ENCODE results near the gene PTGER3. TPM values are rescaled to one million over a fixed set of nuclear protein-coding genes. Genes with fewer than 3 reads are reported as not detected.

The PTGER3 gene
- total RNA-seq, 1 donor = 0.86 TPM

DNA sequence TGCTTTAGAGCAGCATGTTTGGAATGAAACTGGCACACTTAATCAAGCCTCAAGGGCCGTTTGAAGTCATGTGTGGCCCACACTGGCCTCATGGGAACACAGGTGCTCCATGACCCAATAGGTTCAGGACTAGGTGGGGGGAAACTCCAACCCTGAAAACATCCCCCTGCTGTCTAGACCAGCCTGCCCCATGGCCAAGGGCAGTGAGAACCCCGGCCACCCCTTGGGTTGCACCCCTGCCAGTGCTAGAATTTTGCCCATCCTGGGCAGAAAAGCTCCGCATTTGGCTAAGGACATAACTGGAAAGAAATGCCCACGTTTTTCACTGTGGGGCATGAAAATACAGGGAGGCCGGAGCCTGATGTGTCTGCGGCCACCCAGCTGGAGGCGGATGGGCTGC, 6.1 kb upstream of the PTGER3 start:
- TF ChIP-seq, protein P1, sequence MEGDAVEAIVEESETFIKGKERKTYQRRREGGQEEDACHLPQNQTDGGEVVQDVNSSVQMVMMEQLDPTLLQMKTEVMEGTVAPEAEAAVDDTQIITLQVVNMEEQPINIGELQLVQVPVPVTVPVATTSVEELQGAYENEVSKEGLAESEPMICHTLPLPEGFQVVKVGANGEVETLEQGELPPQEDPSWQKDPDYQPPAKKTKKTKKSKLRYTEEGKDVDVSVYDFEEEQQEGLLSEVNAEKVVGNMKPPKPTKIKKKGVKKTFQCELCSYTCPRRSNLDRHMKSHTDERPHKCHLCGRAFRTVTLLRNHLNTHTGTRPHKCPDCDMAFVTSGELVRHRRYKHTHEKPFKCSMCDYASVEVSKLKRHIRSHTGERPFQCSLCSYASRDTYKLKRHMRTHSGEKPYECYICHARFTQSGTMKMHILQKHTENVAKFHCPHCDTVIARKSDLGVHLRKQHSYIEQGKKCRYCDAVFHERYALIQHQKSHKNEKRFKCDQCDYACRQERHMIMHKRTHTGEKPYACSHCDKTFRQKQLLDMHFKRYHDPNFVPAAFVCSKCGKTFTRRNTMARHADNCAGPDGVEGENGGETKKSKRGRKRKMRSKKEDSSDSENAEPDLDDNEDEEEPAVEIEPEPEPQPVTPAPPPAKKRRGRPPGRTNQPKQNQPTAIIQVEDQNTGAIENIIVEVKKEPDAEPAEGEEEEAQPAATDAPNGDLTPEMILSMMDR (IDR thresholded peaks at IDR 0.05; ENCODE audit: insufficient read depth, low read depth, low read length) = no peak
- H3K4me3 ChIP-seq (ENCODE audit: low read depth, low read length) = no peak overlapping the region
- no peak for DNase-seq (ENCODE audit: low read depth)

DNA sequence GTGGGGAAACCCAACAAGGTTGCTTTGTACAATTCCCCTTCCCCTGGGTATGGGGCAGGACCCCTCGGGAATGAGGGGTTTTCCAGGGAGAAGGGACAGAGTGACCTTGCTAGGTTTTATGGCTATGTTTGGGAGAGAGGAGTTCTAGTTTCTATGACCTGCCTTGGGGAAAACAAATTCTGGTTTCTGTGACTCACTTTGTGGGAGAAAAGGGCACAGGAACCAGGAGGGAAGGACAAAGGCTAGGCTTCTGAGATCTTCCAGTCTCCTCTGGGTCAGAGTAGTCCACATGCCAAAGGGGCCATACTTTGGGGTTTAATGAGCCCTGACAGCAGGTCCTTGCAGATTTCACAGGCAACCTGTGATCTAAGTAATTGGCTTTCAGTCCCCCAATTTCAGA, 5.5 kb upstream of the PTGER3 start:
- no peak overlapping the region for H3K4me3 ChIP-seq (ENCODE audit: low read depth, low read length)
- TF ChIP-seq, protein P1 (IDR thresholded peaks at IDR 0.05; ENCODE audit: insufficient read depth, low read depth, low read length) = no peak
- no peak for DNase-seq (ENCODE audit: low read depth)

DNA sequence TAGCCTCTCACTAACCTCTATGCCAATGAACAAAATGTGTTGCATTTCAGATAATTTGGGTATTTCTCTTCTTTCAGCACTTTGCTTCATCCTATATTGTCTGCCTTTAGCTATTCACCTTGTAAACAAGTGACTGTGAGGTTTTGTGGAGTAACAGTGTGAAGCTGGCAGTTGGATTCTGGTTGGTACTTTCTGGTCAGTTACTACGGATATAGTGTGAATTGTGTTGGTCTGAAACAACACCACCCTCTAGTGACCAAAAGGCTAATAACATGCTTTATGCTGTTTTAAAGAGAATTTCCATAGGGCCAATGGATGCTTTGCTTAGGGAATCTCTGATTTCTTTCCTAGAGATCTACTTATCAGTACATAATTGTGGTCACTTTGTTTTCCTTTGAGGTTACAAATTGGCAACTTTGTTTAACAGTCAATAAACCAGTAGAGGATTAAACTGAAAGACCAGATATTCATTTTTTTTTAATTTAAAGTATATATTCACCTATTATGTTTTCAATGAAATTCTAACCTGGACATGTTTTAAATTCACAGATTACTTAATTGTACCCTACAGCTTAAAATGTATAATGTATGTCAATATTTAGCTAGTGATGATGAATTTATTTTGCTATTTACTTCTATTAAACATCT, 2.5 kb upstream of the PTGER3 start:
- DNase-seq (ENCODE audit: low read depth) = peak; percentile 75
- no peak overlapping the region for H3K4me3 ChIP-seq (ENCODE audit: low read depth, low read length)
- TF ChIP-seq, protein P1 (IDR thresholded peaks at IDR 0.05; ENCODE audit: insufficient read depth, low read depth, low read length) = peak; percentile 80

DNA sequence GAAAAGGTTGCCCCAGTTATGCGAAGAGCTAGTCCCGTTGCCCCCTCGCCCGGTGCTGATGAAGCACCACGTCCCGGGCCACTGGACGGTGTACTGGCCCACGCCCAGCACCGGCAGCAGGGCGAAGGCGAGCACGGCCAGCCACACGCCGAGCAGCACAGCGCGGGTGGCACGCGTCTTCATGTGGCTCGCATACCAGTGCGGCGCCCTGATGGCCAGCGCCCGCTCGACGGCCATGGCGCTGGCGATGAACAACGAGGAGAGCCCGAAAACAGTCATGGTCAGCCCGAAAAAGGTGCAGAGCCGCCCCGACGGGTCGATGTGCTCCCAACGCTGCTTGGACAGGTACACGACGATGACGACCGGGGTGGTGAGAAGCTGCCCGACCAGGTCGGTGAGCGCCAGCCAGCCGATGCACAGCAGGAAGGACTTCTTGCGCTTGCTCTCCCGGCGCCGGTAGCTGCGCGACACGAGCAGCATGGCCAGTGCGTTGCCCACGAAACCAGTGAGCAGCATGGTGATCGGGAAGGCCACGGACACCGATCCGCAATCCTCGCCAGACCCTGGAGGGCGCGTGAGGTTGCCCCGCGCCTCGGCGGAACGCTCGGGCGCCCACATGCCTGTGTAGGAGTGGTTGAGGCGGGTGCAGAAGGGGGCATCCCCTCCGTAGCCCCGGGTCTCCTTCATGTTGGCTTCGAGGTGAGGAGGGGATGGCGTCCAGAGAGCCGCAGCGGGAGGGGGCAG, 553 bp downstream of the PTGER3 start:
- TF ChIP-seq, protein P1 (IDR thresholded peaks at IDR 0.05; ENCODE audit: insufficient read depth, low read depth, low read length) = no peak
- H3K4me3 ChIP-seq (ENCODE audit: low read depth, low read length) = peak overlapping the region; percentile 36
- no peak for DNase-seq (ENCODE audit: low read depth)

DNA sequence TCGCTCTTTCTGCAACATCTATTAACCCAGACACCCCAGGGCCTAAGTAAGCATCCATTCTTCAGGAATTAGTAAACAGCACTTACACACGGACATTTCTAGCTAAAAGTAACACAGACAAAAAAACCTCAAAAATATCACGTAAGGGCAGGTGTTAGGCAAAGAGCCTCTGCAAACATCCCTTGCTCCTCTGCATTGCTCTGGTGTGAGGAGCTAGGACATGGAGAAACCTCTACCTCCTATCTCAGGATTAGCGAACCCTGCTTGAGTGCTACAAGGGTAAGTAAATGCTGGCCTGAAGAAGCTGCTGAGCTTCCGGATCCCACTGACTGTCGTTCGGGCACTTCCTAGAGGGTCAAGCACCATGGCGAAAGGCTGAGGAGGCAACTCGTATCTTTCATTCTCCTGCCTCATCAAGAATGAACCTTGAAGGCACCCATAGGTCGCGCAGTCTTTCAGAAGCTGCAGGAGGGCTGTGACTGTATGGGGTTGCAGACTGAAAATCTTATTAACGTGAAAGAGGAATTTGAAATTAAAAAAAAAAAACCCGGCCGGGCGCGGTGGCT, 2.1 kb downstream of the PTGER3 start:
- TF ChIP-seq, protein P1 (IDR thresholded peaks at IDR 0.05; ENCODE audit: insufficient read depth, low read depth, low read length) = no peak
- H3K4me3 ChIP-seq (ENCODE audit: low read depth, low read length) = no peak overlapping the region
- DNase-seq (ENCODE audit: low read depth) = no peak

DNA sequence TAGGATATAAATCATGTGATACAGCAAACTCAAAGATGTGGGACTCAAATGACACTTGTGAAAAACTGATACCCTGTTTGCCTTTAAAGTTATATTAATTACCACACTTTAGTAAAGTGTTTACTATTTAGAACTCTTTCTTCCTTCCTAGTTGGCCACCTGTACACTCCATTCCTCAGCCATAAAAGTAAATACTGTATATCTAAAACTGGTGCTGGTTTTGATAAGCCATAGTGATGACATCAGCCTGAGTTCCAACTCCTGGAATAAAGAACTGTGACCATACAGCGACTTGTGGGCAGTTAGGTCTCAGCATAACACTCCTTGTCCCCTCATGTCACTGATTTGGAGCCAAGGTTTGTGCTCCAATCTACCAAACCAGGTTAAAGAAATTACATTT, 2.8 kb downstream of the PTGER3 start:
- no peak for DNase-seq (ENCODE audit: low read depth)
- TF ChIP-seq, protein P1 (IDR thresholded peaks at IDR 0.05; ENCODE audit: insufficient read depth, low read depth, low read length) = no peak
- H3K4me3 ChIP-seq (ENCODE audit: low read depth, low read length) = no peak overlapping the region

Data from fibroblast of villous mesenchyme (primary cell).